HG03460 (cell line): ENCODE results near the gene GRB2.
"Not testable (repeated sequence)": the region's sequence is repeated elsewhere in the genome, so short reads cannot be mapped to it uniquely, and the experiment has no call there.

ENCODE experiments used
- ATAC-seq: cut with Tn5 transposase; IDR thresholded peaks from one replicate; pipeline ENCODE4 v1.9.1; 2021; ENCODE audit not compliant: unreplicated experiment

Gene GRB2

GRCh38 chr17:75353176-75353575 is 52.3 kb downstream of the GRB2 start:
- no peak for ATAC-seq

- ATAC-seq, result no peak
Observed at GRCh38 chr17:75352079-75352569, 53.4 kb downstream of the GRB2 start.

GRCh38 chr17:75350706-75351105 is 54.8 kb downstream of the GRB2 start:
- ATAC-seq, result no peak

- ATAC-seq, result no peak
Observed at GRCh38 chr17:75350029-75350428, 55.4 kb downstream of the GRB2 start.

- no peak for ATAC-seq
Observed at GRCh38 chr17:75349589-75349988, 55.9 kb downstream of the GRB2 start.

GRCh38 chr17:75348386-75349012 is 57.0 kb downstream of the GRB2 start:
- no peak for ATAC-seq

GRCh38 chr17:75346906-75347305 is 58.6 kb downstream of the GRB2 start:
- no peak for ATAC-seq

- ATAC-seq, result not testable (repeated sequence)
Observed at GRCh38 chr17:75346368-75346767, 59.1 kb downstream of the GRB2 start.

GRCh38 chr17:75345514-75346167 is 59.8 kb downstream of the GRB2 start:
- ATAC-seq, result peak; percentile 60

GRCh38 chr17:75344666-75345065 is 60.8 kb downstream of the GRB2 start:
- no peak for ATAC-seq

GRCh38 chr17:75342996-75343395 is 62.5 kb downstream of the GRB2 start:
- ATAC-seq, result no peak

GRCh38 chr17:75341784-75342486 is 63.5 kb downstream of the GRB2 start:
- no peak for ATAC-seq

- no peak for ATAC-seq
Observed at GRCh38 chr17:75340631-75341030, 64.8 kb downstream of the GRB2 start.

- no peak for ATAC-seq
Observed at GRCh38 chr17:75339971-75340370, 65.5 kb downstream of the GRB2 start.

- ATAC-seq, result no peak
Observed at GRCh38 chr17:75338335-75338734, 67.1 kb downstream of the GRB2 start.

GRCh38 chr17:75335315-75335714 is 70.2 kb downstream of the GRB2 start:
- ATAC-seq, result no peak

- ATAC-seq, result no peak
Observed at GRCh38 chr17:75334723-75335122, 70.8 kb downstream of the GRB2 start.

GRCh38 chr17:75331671-75332070 is 73.8 kb downstream of the GRB2 start:
- ATAC-seq, result no peak

- ATAC-seq, result no peak
Observed at GRCh38 chr17:75327757-75328156, 77.7 kb downstream of the GRB2 start.

- no peak for ATAC-seq
Observed at GRCh38 chr17:75326226-75326848, 79.1 kb downstream of the GRB2 start.

- no peak for ATAC-seq
Observed at GRCh38 chr17:75325827-75326225, 79.7 kb downstream of the GRB2 start.

- ATAC-seq, result no peak
Observed at GRCh38 chr17:75325348-75325747, 80.1 kb downstream of the GRB2 start.
